ENCODE results near the gene HIGD1B.

- TF ChIP-seq, protein P1, sequence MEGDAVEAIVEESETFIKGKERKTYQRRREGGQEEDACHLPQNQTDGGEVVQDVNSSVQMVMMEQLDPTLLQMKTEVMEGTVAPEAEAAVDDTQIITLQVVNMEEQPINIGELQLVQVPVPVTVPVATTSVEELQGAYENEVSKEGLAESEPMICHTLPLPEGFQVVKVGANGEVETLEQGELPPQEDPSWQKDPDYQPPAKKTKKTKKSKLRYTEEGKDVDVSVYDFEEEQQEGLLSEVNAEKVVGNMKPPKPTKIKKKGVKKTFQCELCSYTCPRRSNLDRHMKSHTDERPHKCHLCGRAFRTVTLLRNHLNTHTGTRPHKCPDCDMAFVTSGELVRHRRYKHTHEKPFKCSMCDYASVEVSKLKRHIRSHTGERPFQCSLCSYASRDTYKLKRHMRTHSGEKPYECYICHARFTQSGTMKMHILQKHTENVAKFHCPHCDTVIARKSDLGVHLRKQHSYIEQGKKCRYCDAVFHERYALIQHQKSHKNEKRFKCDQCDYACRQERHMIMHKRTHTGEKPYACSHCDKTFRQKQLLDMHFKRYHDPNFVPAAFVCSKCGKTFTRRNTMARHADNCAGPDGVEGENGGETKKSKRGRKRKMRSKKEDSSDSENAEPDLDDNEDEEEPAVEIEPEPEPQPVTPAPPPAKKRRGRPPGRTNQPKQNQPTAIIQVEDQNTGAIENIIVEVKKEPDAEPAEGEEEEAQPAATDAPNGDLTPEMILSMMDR (IDR thresholded peaks at IDR 0.05): no peak
- no peak for TF ChIP-seq POLR2A (IDR thresholded peaks at IDR 0.05)
Measured at GRCh38 chr17:44840936-44841335, 6.7 kb upstream of the HIGD1B start.
